GM19043 (cell line): ENCODE data around the gene FOXP1.

Experiments used
- ATAC-seq: cut with Tn5 transposase; IDR thresholded peaks from one replicate; pipeline ENCODE4 v1.9.1; 2021; ENCODE audit warnings: low read depth; ENCODE audit not compliant: unreplicated experiment

FOXP1 gene

GRCh38 chr3:71413572-71413971 is 170.0 kb downstream of the FOXP1 start:
- no peak for ATAC-seq

GRCh38 chr3:71409352-71409751 is 174.2 kb downstream of the FOXP1 start:
- ATAC-seq, result no peak

- ATAC-seq, result no peak
These were observed 174.6 kb downstream of the FOXP1 start for GRCh38 chr3:71408903-71409302.

- ATAC-seq, result no peak
These were observed 175.7 kb downstream of the FOXP1 start for GRCh38 chr3:71407823-71408222.

- ATAC-seq, result no peak
These were observed 176.3 kb downstream of the FOXP1 start for GRCh38 chr3:71406972-71407810.

- no peak for ATAC-seq
These were observed 180.6 kb downstream of the FOXP1 start for GRCh38 chr3:71402911-71403310.

- no peak for ATAC-seq
These were observed 181.2 kb downstream of the FOXP1 start for GRCh38 chr3:71402280-71402679.

GRCh38 chr3:71401695-71402231 is 181.8 kb downstream of the FOXP1 start:
- no peak for ATAC-seq

GRCh38 chr3:71400986-71401451 is 182.5 kb downstream of the FOXP1 start:
- no peak for ATAC-seq

GRCh38 chr3:71399478-71399877 is 184.1 kb downstream of the FOXP1 start:
- no peak for ATAC-seq

- ATAC-seq, result no peak
These were observed 185.2 kb downstream of the FOXP1 start for GRCh38 chr3:71398157-71398836.

GRCh38 chr3:71397726-71398125 is 185.8 kb downstream of the FOXP1 start:
- ATAC-seq, result no peak

- no peak for ATAC-seq
These were observed 186.5 kb downstream of the FOXP1 start for GRCh38 chr3:71397046-71397445.

- no peak for ATAC-seq
These were observed 187.4 kb downstream of the FOXP1 start for GRCh38 chr3:71395927-71396695.

- ATAC-seq, result no peak
These were observed 188.1 kb downstream of the FOXP1 start for GRCh38 chr3:71395470-71395869.

- ATAC-seq, result no peak
These were observed 189.8 kb downstream of the FOXP1 start for GRCh38 chr3:71393745-71394144.

GRCh38 chr3:71393093-71393492 is 190.4 kb downstream of the FOXP1 start:
- peak; percentile 30 for ATAC-seq

GRCh38 chr3:71392251-71392650 is 191.3 kb downstream of the FOXP1 start:
- peak; percentile 75 for ATAC-seq

GRCh38 chr3:71391361-71391760 is 192.2 kb downstream of the FOXP1 start:
- ATAC-seq, result no peak

- ATAC-seq, result no peak
These were observed 193.5 kb downstream of the FOXP1 start for GRCh38 chr3:71389911-71390573.
